ENCODE measurements around the gene HBQ1. TPM values are rescaled to one million over a fixed set of nuclear protein-coding genes. Genes with fewer than 3 reads are reported as not detected.
A peak's percentile ranks its signal among the peaks of the same experiment; 100 is the strongest.
"Not testable (repeated sequence)": the region's sequence is repeated elsewhere in the genome, so short reads cannot be mapped to it uniquely, and the experiment has no call there.

Gene HBQ1
- total and polyA plus RNA-seq, 4 donors = 50.9 TPM; not detected in 3

- not testable (repeated sequence) for H3K9ac ChIP-seq (ENCODE audit: low read depth in 1 of 2, low read length in 2 of 2); H3K36me3 ChIP-seq (ENCODE audit: control insufficient read depth in 4 of 4, insufficient read depth in 3 of 4, low read depth in 1 of 4, low read length in 3 of 4); H3K9me3 ChIP-seq (ENCODE audit: control insufficient read depth in 4 of 4, low read length in 3 of 4); H3K27ac ChIP-seq (ENCODE audit: low read depth in 1 of 2, low read length in 2 of 2); H3K4me3 ChIP-seq (ENCODE audit: low read depth in 1 of 3, low read length in 3 of 3); H3K4me1 ChIP-seq (ENCODE audit: control insufficient read depth in 4 of 4, insufficient read depth in 4 of 4, low read length in 3 of 4)
- H3K27me3 ChIP-seq (ENCODE audit: control insufficient read depth in 4 of 4, insufficient read depth in 4 of 4, low read length in 3 of 4) = peaks cover 3 to 20% (median 7%) of the 10 kb centered on the region in 4 donors
- WGBS = 5% methylated on average over 28 of the region's 44 CpGs
- DNase-seq (ENCODE audit: low spot score) = peak; percentile 71
Observed at GRCh38 chr16:173211-173854, 6.9 kb upstream of the HBQ1 start.

GRCh38 chr16:173928-174769 lies 6.1 kb upstream of the HBQ1 start:
- peak; percentile 94 for TF ChIP-seq REST (IDR thresholded peaks at IDR 0.05)
- peaks cover 3 to 19% (median 8%) of the 10 kb centered on the region in 4 donors for H3K27me3 ChIP-seq (ENCODE audit: control insufficient read depth in 4 of 4, insufficient read depth in 4 of 4, low read length in 3 of 4)
- H3K4me3 ChIP-seq (ENCODE audit: low read depth in 1 of 3, low read length in 3 of 3); H3K4me1 ChIP-seq (ENCODE audit: control insufficient read depth in 4 of 4, insufficient read depth in 4 of 4, low read length in 3 of 4); H3K9me3 ChIP-seq (ENCODE audit: control insufficient read depth in 4 of 4, low read length in 3 of 4); H3K27ac ChIP-seq (ENCODE audit: low read depth in 1 of 2, low read length in 2 of 2); H3K36me3 ChIP-seq (ENCODE audit: control insufficient read depth in 4 of 4, insufficient read depth in 3 of 4, low read depth in 1 of 4, low read length in 3 of 4); H3K9ac ChIP-seq (ENCODE audit: low read depth in 1 of 2, low read length in 2 of 2): not testable (repeated sequence)
- DNase-seq (ENCODE audit: low spot score) = peak; percentile 81
- 18% methylated on average over 7 of the region's 13 CpGs for WGBS

- 19% methylated on average over 8 of the region's 8 CpGs for WGBS
- Histone ChIP-seq H3K27me3 (ENCODE audit: control insufficient read depth in 4 of 4, insufficient read depth in 4 of 4, low read length in 3 of 4) (peaks cover 5 to 17% (median 9%) of the 10 kb centered on the region in 4 donors), H3K27ac (ENCODE audit: low read depth in 1 of 2, low read length in 2 of 2) (no peak overlapping the region), H3K36me3 (ENCODE audit: control insufficient read depth in 4 of 4, insufficient read depth in 3 of 4, low read depth in 1 of 4, low read length in 3 of 4) (no peaks in the 10 kb centered on the region), H3K4me3 (ENCODE audit: low read depth in 1 of 3, low read length in 3 of 3) (no peak overlapping the region), H3K9me3 (ENCODE audit: control insufficient read depth in 4 of 4, low read length in 3 of 4) (no peaks in the 10 kb centered on the region), H3K4me1 (ENCODE audit: control insufficient read depth in 4 of 4, insufficient read depth in 4 of 4, low read length in 3 of 4) (peaks cover 0 to 6% (median under 1%) of the 10 kb centered on the region in 4 donors), H3K9ac (ENCODE audit: low read depth in 1 of 2, low read length in 2 of 2) (no peak overlapping the region)
- peak; percentile 57 for DNase-seq (ENCODE audit: low spot score)
- TF ChIP-seq MAX (IDR thresholded peaks at IDR 0.05) (no peak), JUND (IDR thresholded peaks at IDR 0.05) (no peak), RXRA (IDR thresholded peaks at IDR 0.05) (no peak), FOXA1 (IDR thresholded peaks at IDR 0.05) (no peak), HNF4A (conservative IDR thresholded peaks at IDR 0.05) (no peak), HNF4G (IDR thresholded peaks at IDR 0.05) (no peak), GABPA (IDR thresholded peaks at IDR 0.05 in 1 of 2, conservative IDR thresholded peaks at IDR 0.05 in 1 of 2) (no peak), EGR1 (IDR thresholded peaks at IDR 0.05; ENCODE audit: low read depth in 2 of 2) (no peak), SP1 (IDR thresholded peaks at IDR 0.05) (no peak), YY1 (IDR thresholded peaks at IDR 0.05) (no peak), NR2F2 (IDR thresholded peaks at IDR 0.05) (no peak), ZBTB33 (IDR thresholded peaks at IDR 0.05) (no peak), FOXA2 (IDR thresholded peaks at IDR 0.05) (no peak), TAF1 (conservative IDR thresholded peaks at IDR 0.05) (no peak), REST (IDR thresholded peaks at IDR 0.05) (no peak)
Observed at GRCh38 chr16:175011-175949, 5.0 kb upstream of the HBQ1 start.

All from liver (tissue), 9 donors.